HG02623 (cell line): ENCODE data around the gene PATJ.
"Not testable (repeated sequence)": the region's sequence is repeated elsewhere in the genome, so short reads cannot be mapped to it uniquely, and the experiment has no call there.

Experiments
- ATAC-seq: cut with Tn5 transposase; IDR thresholded peaks from one replicate; pipeline ENCODE4 v1.9.1; 2021; ENCODE audit warnings: moderate library complexity; ENCODE audit not compliant: unreplicated experiment

PATJ gene

DNA sequence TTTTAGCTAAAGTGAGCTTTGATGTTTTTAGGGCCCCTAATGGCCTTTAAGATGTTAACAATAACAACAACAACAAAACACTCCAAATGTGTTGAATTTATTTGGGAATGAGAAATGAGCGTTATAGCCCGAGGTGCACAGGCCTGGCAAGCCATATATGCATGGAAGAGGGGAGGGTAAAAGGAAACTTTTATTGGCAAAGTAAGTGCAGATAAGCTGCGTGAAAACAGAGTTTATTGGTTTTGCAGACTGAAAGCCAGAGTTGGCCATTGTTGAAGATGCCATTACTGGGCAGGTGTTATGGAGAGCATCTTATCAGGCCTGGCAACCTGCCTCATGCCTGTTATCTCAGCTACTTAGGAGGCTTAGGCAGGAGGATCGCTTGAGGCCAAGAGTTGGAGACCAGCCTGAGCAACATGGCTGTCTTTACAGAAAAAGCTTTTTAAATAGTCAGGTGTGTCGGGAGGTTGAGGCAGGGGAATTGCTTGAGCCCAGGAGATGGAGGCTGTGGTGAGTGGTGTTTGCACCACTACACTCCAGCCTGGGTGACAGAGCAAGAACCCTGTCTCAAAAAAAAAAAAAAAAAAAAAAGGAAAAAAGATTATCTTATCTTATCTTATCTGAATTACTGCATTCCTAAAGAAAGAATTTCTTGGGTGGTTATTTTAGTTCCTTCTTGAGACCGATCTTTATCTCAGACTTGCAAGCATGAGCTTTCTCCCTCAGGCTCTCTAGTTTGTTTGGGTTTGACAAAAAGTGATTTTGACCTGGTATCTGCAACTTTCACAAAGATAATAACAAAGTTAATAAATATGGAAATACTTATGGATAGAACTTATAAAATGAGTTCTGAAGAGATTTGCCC is 1.7 kb downstream of the PATJ start:
- ATAC-seq = no peak

DNA sequence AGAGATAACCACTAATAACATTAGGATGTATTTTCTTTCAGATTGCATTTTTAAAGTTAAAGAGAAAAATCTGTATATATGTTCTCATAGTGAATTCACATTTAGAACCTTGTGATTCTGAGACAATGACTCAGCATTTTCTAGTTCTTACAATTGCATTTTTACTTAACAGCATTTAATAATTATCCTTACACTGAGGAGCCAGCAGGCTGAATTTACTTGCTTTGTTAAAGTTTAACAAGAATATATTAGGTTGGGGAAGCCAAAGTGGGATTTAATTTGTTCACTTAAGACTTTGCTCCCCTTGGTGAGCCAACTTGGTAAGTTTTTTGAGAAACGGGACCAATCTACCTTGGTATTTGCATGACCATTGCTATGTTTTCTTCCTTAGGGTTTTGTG is 4.5 kb downstream of the PATJ start:
- no peak for ATAC-seq

GRCh38 chr1:61748566-61748965 is 6.3 kb downstream of the PATJ start:
- no peak for ATAC-seq

DNA sequence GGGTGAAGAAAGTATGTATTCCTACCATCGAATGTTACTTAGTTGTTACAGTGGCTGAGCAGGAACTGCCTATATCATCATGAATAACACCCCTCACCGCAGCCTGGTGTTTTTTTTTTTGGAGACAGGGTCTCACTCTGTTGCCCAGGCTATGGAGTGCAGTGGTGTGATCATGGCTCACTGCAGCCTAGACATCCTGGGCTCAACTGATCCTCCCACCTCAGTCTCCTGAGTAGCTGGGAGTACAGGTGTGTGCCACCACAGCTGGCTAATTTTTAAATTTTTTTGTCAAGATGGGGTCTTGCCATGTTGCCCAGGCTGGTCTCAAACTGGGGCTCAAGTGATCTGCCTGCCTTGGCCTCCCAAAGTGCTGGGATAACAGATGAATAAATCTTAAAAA is 7.3 kb downstream of the PATJ start:
- no peak for ATAC-seq

DNA sequence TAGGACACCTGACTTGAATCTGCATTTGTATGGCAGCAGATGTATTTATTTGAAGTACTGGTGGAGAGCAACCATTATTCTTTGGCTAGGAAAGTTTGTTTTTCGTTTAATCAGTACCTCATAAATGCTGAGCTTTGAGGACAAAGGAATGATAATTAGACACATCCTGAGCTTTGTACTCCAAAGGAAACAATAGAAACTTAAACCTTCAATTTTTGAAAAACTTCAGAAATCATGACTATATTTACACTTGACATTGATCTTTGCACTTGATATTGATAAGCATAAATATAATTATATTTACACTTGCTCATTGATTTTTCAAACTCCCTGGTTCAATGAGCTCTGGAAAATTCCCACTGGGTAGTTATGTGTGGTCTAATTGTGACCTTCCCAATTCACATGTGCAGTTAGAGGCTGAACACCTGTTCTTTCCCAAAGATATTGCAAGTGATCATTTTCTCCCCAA is 10.7 kb downstream of the PATJ start:
- ATAC-seq = no peak

DNA sequence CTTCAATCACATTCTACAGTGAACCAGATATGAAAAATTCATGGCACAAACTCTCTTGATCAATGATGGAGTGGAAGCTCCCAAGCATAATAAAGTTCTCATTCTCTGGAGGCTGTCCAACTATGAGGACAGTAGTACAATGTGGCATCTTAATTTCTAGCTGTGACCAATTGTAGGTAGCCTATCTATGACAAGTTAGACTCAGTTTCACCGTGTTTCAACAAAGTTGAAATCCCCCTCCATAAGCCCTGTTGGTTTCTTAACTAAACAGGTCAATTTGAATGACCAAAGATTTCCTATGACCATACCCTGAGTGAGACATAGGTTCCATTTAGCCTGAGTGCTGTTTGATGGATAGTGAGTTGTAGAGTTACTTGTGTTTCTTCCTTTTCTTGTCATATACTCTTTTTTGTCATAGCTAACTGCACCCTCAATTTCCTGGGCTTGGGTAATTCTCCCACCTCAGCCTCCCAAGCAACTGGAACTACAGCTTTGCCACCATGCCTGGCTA is 11.8 kb downstream of the PATJ start:
- no peak for ATAC-seq

DNA sequence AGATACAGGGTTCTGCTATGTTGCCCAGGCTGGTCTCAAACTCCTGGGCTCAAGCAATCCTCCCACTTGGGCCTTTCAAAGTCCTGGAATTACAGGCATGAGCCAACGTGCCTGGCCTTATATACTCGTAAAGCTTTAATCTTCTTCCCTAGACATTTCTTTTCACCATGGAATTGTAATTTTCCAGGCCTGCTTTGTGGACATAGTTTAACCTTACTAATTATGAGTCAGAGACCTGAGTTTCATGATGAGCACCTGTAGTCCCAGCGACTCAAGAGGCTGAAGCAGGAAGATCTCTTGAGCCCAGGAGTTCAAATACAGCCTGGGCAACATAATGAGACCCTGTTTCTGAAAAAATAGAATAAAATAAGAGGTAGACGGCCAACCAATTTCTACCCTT is 12.3 kb downstream of the PATJ start:
- ATAC-seq = no peak

DNA sequence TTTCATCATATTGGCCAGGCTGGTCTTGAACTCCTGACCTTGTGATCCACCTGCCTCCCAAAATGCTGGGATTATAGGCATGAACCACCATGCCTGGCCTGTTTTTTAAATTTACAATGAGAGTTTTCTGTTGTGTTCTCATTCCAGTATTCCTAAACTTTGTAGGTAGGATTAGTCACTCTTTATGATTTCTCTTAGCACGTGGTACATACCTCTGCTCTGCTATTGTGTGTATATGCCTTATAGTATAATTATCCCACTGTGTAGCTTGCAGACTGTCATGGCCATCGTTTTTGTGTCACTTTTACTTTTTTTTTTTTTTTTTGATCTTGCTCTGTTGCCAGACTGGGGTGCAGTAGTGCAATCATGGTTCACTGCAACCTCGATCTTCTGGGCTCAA is 14.5 kb downstream of the PATJ start:
- no peak for ATAC-seq

GRCh38 chr1:61757950-61758349 is 15.7 kb downstream of the PATJ start:
- no peak for ATAC-seq

DNA sequence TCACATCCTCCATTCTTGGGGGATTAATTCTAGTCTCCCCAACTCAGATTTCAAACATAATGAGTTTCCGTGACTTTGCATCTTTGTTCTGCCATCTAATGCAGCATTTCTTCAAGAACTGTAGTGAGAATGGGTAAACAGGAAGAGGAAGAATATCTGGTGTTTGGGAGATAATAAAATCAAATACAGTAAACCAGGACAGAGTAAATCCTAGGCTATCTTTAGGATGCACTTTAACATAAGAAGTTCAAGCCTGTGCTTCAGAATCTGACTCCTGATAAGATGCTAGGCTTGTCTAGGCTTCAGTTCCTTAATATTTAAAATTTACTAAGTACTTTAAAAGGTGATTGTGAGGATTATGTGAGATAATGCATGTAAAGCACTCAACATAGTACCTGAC is 27.9 kb downstream of the PATJ start:
- ATAC-seq = no peak

GRCh38 chr1:61776091-61776490 is 33.8 kb downstream of the PATJ start:
- no peak for ATAC-seq

- no peak for ATAC-seq
Measured at GRCh38 chr1:61779231-61779630, 37.0 kb downstream of the PATJ start.

- ATAC-seq = no peak
Measured at GRCh38 chr1:61781151-61781550, 38.9 kb downstream of the PATJ start.

- ATAC-seq = peak; percentile 61
Measured at GRCh38 chr1:61782771-61783170, 40.5 kb downstream of the PATJ start.

- no peak for ATAC-seq
Measured at GRCh38 chr1:61784726-61785125, 42.4 kb downstream of the PATJ start.

GRCh38 chr1:61790837-61791236 is 48.6 kb downstream of the PATJ start:
- ATAC-seq = no peak

DNA sequence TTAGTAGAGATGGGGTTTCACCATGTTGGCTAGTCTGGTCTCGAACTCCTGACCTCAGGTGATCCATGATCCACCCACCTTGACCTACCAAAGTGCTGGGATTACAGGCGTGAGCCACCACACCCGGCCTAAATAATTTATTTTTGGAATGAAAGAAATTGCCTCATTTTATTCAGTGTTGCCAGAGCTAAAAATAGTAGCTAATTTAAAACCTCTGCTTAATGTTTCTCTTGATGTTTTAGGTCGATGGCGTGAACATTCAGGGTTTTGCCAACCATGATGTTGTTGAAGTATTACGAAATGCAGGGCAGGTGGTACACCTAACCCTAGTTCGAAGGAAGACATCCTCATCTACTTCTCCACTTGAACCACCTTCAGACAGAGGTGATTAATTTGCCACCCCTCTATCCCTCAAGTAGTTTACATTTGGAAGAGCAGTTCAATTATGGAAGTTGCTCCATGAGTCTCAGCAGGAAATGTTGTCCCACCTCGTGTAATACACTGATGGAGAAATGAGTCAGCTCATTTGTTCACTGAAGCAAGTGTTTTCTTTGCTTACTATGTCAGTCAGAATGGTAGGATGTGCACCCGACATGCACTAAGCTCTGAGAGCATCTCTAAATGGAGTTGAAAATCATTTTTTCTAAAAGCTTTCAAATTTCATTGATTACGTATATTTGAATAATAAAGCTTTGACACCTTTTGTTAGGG is 54.9 kb downstream of the PATJ start:
- no peak for ATAC-seq

- not testable (repeated sequence) for ATAC-seq
Measured at GRCh38 chr1:61801047-61801446, 58.8 kb downstream of the PATJ start.

- ATAC-seq = no peak
Measured at GRCh38 chr1:61807606-61808140, 65.4 kb downstream of the PATJ start.

GRCh38 chr1:61808321-61808720 is 66.0 kb downstream of the PATJ start:
- ATAC-seq = no peak

- ATAC-seq = no peak
Measured at GRCh38 chr1:61808968-61809367, 66.7 kb downstream of the PATJ start.

DNA sequence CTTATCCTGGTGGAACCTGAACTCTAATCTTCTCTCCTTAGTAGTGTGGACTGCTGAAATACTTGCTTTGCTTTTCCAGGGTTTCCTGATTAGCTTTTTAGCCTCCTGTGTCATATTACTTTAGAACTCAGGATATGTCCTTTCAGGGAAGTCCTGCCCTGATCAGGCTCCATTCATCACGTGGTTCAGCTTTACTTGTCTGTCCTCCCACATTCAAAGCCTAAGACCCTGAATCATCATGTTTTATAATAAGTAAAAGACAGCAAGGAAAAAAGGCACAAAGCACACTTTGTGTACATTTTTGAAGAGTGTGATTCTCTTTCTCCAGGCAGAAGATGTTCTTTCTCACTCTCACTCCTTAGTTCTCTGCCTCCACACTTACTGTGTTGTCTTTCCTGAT is 70.6 kb downstream of the PATJ start:
- no peak for ATAC-seq
